Type B pancreatic cell (in vitro differentiated cells): ENCODE measurements around the gene RIMBP2. TPM values are rescaled to one million over a fixed set of nuclear protein-coding genes. Genes with fewer than 3 reads are reported as not detected.
A peak's percentile ranks its signal among the peaks of the same experiment; 100 is the strongest.

ENCODE experiments used
- DNase-seq: peaks from one replicate; pipeline ENCODE4 v3.0.0; 2021; ENCODE audit warnings: mixed read lengths; ENCODE audit not compliant: unreplicated experiment; ENCODE audit errors: extremely low spot score
- H3K27ac Mint-ChIP-seq: 2 replicates; pipeline ENCODE4 v1.8.0; 2021; ENCODE audit warnings: mild to moderate bottlenecking, mixed read lengths
- H3K27me3 Mint-ChIP-seq: 2 replicates; pipeline ENCODE4 v1.8.0; 2021; ENCODE audit warnings: mixed read lengths
- H3K36me3 Mint-ChIP-seq: 2 replicates; pipeline ENCODE4 v1.8.0; 2021; ENCODE audit warnings: mixed read lengths
- H3K4me1 Mint-ChIP-seq: one replicate; pipeline ENCODE4 v1.8.0; 2021; ENCODE audit warnings: mixed read lengths; ENCODE audit not compliant: unreplicated experiment
- H3K4me3 Mint-ChIP-seq: 2 replicates; pipeline ENCODE4 v1.8.0; 2021; ENCODE audit warnings: mild to moderate bottlenecking, mixed read lengths
- H3K9me3 Mint-ChIP-seq: 2 replicates; pipeline ENCODE4 v1.8.0; 2021; ENCODE audit warnings: mixed read lengths
- CTCF ChIP-seq: fragments of 200-600 bp; sonication (generic); conservative IDR thresholded peaks from 2 replicates; pipeline ENCODE4 v1.5.0; 2021; ENCODE audit warnings: antibody characterized with exemption, mild to moderate bottlenecking
- total RNA-seq: library from RNA; stranded (reverse); gene quantifications from 2 replicates; pipeline ENCODE4 v1.2.1, GENCODE V29; 2021; ENCODE audit warnings: low replicate concordance

The RIMBP2 gene
- total RNA-seq, 1 donor from 2014 or later, result 23.7 TPM

- H3K27ac Mint-ChIP-seq, result no peak overlapping the region
- no peaks in the 10 kb centered on the region for H3K9me3 Mint-ChIP-seq
- H3K36me3 Mint-ChIP-seq, result no peaks in the 10 kb centered on the region
- TF ChIP-seq CTCF, result no peak
- peaks cover 16% of the 10 kb centered on the region for H3K27me3 Mint-ChIP-seq
- peak; percentile 71 for DNase-seq
- H3K4me1 Mint-ChIP-seq, result peaks cover 26% of the 10 kb centered on the region
- peak overlapping the region; percentile 55 for H3K4me3 Mint-ChIP-seq
These were observed 4.3 kb downstream of the RIMBP2 start for GRCh38 chr12:130711756-130712155.

DNA sequence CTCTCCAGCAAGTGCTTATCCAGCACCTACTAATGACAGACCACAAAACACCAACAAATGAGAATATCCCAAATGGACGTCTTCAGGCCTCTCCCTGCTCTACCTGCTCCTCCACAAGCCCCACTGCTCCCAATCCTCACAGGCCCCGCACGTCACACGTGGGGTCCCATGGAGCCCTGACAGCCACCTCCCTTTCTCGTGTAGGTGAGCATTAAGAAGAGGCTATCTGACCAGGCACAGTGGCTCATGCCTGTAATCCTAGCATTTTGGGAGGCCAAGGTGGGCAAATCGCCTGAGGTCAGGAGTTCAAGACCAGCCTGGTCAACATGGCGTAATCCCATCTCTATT, 5.4 kb downstream of the RIMBP2 start:
- Mint-ChIP-seq H3K27me3 (peaks cover 14% of the 10 kb centered on the region), H3K4me1 (peaks cover 23% of the 10 kb centered on the region), H3K36me3 (no peaks in the 10 kb centered on the region), H3K9me3 (no peaks in the 10 kb centered on the region), H3K4me3 (no peak overlapping the region), H3K27ac (no peak overlapping the region)
- TF ChIP-seq CTCF, result no peak
- no peak for DNase-seq

DNA sequence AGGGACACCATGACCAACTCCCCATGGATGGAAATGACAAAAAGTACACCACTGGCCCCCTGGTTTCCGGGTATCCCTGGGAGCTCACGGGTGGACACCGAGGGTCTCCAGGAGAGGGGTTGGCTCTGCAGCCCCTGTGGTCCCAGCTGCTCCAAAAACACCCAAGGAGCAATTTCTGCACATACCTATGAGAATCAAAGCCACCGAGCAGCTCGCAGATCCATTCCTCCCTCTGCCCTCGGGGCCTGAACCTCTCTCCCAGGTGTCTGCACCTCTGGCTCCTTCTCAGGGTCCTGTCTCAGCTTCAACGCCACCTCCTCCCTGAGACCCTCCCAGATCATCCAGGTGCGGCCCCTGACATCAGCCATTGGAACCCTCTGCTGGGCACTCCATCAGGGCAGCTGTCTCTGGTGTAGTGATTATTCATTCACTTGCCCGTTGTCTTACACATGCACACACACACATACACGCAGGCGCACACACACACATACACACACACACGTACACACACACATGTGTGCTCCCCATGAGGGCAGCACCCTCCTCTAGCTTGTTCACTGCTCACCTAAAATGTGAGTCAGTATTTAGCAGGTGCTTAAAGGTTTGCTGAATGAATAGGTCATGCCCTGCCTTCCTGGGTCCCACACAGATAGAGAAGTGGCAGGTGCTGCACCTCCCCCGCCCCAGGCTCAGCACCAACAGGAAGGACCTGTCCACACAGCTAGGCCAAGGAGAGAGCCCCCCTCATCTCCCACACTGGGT, 5.9 kb downstream of the RIMBP2 start:
- TF ChIP-seq CTCF, result no peak
- Mint-ChIP-seq H3K4me3 (no peak overlapping the region), H3K4me1 (peaks cover 28% of the 10 kb centered on the region), H3K9me3 (no peaks in the 10 kb centered on the region), H3K27ac (no peak overlapping the region), H3K36me3 (no peaks in the 10 kb centered on the region), H3K27me3 (peaks cover 17% of the 10 kb centered on the region)
- DNase-seq, result no peak

DNA sequence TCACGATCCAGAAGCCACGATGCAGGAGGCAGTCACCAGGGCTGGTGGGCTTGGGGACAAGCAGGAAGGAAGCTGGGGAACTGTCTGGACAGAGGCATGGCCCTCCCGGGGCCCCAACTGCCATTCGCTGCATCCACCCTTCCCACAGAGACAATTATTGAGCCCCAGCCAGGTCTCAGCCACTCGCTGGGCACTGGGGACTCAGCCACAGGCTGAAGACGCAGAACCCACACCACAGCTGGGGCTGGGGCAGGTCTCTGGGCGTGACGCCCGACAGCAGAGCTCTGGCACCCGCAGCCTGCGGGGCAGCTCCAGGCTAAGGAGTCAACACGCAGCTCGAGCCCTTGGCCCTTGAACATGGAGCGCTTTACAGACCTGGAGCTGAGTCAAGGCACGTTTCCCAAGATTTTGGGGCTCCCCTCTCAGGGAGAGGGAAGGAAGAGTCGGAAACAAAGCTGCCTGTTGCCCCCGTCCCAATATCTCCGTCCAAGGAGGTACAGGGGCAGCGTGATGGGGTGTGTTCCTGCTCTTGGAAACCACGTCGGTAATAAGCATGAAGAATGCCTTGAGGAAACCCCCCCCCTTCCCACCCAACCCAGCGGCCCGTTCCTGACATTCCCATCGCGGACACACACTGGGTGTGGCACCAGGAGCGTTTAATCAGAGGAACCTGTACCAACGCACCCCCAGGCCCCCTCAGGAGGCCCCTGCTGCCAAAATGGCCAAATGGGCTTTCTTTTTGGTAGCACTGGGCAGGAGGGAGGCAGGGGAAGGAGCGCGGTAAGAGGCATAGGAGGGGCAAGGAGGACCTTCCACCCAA, 6.7 kb downstream of the RIMBP2 start:
- no peaks in the 10 kb centered on the region for H3K36me3 Mint-ChIP-seq
- H3K4me3 Mint-ChIP-seq, result no peak overlapping the region
- TF ChIP-seq CTCF, result no peak
- peaks cover 29% of the 10 kb centered on the region for H3K4me1 Mint-ChIP-seq
- no peak overlapping the region for H3K27ac Mint-ChIP-seq
- peak; percentile 59 for DNase-seq
- no peaks in the 10 kb centered on the region for H3K9me3 Mint-ChIP-seq
- H3K27me3 Mint-ChIP-seq, result peaks cover 22% of the 10 kb centered on the region

DNA sequence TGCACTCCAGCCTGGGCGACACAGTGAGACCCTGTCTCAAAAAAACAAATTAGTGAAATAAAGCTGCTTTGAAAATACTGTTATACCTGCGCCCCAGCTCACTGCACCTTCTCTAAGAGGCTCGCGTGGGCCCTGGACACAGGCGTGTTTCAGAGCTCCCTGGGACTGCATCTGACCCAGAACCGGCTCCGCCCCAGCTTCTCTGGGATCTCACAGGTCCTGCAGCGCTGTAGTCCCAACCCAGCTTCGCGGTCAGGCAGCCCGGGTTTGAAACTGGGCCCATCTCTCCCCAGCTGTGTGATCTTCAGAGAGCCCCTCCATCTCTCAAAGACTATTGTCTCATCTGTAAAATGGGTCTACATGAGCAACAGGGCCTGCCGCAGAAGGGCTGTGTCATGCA, 7.5 kb downstream of the RIMBP2 start:
- no peaks in the 10 kb centered on the region for H3K36me3 Mint-ChIP-seq
- no peak overlapping the region for H3K4me3 Mint-ChIP-seq
- no peaks in the 10 kb centered on the region for H3K9me3 Mint-ChIP-seq
- no peak overlapping the region for H3K27ac Mint-ChIP-seq
- TF ChIP-seq CTCF, result no peak
- H3K27me3 Mint-ChIP-seq, result peaks cover 18% of the 10 kb centered on the region
- DNase-seq, result no peak
- H3K4me1 Mint-ChIP-seq, result peaks cover 34% of the 10 kb centered on the region
